Keratinocyte (primary cell): ENCODE data around the gene DRP2.
"Not testable (repeated sequence)": the region's sequence is repeated elsewhere in the genome, so short reads cannot be mapped to it uniquely, and the experiment has no call there.

Experiments
- CTCF ChIP-seq, 3 experiments: IDR thresholded peaks in 1 of 3; conservative IDR thresholded peaks in 1 of 3; optimal IDR thresholded peaks in 1 of 3; 2 replicates in 2 of 3; 3 replicates in 1 of 3; pipeline versions ENCODE3 to v1.5.1; 2011; ENCODE audit warnings: low read length in 3 of 3, mild to moderate bottlenecking in 3 of 3, moderate library complexity in 2 of 3, control low read depth in 1 of 3, inconsistent platforms in 1 of 3; ENCODE audit not compliant: insufficient read depth in 2 of 3; ENCODE audit errors: extremely low read depth in 1 of 3
- EZH2 ChIP-seq: IDR thresholded peaks from one replicate; pipeline ENCODE4 v1.6.1; 2012; ENCODE audit warnings: inconsistent platforms, mild to moderate bottlenecking, low read length, moderate library complexity

GRCh38 chrX:101184876-101185275 is 34.7 kb upstream of the DRP2 start:
- TF ChIP-seq CTCF (optimal IDR thresholded peaks at IDR 0.05 in 1 of 3, IDR thresholded peaks at IDR 0.05 in 1 of 3, conservative IDR thresholded peaks at IDR 0.05 in 1 of 3; ENCODE audit: extremely low read depth in 1 of 3, insufficient read depth in 2 of 3, low read length in 3 of 3); EZH2: not testable (repeated sequence)
